Measurements from ENCODE around the gene PDZD8.

GRCh38 chr10:117256910-117257309, 118.3 kb downstream of the PDZD8 start:
- TF ChIP-seq POLR2A (IDR thresholded peaks at IDR 0.05) (no peak), CTCF (IDR thresholded peaks at IDR 0.05) (no peak)

Measured in prostate gland (tissue), 2 donors.